SJCRH30 (cell line): ENCODE data around the gene SGTA. TPM values are rescaled to one million over a fixed set of nuclear protein-coding genes. Genes with fewer than 3 reads are reported as not detected.
"Not testable (repeated sequence)": the region's sequence is repeated elsewhere in the genome, so short reads cannot be mapped to it uniquely, and the experiment has no call there.

Experiments
- DNase-seq, 2 experiments: peaks; one replicate each; pipeline ENCODE4 v3.0.0-alpha.2; 2015 to 2020
- H3K27ac ChIP-seq: fragments of 250-450 bp; sonication (Bioruptor Pico); 2 replicates; pipeline ENCODE4 v1.5.1; 2020; ENCODE audit warnings: mild to moderate bottlenecking, moderate library complexity
- H3K27me3 ChIP-seq: fragments of 250-450 bp; sonication (Bioruptor Pico); 2 replicates; pipeline ENCODE4 v1.5.1; 2020; ENCODE audit warnings: mild to moderate bottlenecking, moderate library complexity
- H3K36me3 ChIP-seq: fragments of 250-450 bp; sonication (Bioruptor Pico); 2 replicates; pipeline ENCODE4 v1.5.1; 2020; ENCODE audit warnings: mild to moderate bottlenecking, moderate library complexity
- H3K4me1 ChIP-seq: fragments of 250-450 bp; sonication (Bioruptor Pico); 2 replicates; pipeline ENCODE4 v1.5.1; 2020; ENCODE audit warnings: mild to moderate bottlenecking, moderate library complexity
- H3K4me3 ChIP-seq: fragments of 250-450 bp; sonication (Bioruptor Pico); 2 replicates; pipeline ENCODE4 v1.5.1; 2020; ENCODE audit warnings: mild to moderate bottlenecking, moderate library complexity
- H3K9me3 ChIP-seq: fragments of 250-450 bp; sonication (Bioruptor Pico); replicated peaks from 2 replicates; pipeline ENCODE4 v1.5.1; 2020; ENCODE audit warnings: mild to moderate bottlenecking, moderate library complexity
- total RNA-seq: library from RNA; depleted of rRNA; stranded (reverse); fragments of >200 nt; shearing (Covaris generic); gene quantifications from 2 replicates; pipeline ENCODE4 v1.2.3, GENCODE V29; 2014; rRNA removed

Gene SGTA, protein sequence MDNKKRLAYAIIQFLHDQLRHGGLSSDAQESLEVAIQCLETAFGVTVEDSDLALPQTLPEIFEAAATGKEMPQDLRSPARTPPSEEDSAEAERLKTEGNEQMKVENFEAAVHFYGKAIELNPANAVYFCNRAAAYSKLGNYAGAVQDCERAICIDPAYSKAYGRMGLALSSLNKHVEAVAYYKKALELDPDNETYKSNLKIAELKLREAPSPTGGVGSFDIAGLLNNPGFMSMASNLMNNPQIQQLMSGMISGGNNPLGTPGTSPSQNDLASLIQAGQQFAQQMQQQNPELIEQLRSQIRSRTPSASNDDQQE
- 102 and 103 TPM in 2 replicates for total RNA-seq

DNA sequence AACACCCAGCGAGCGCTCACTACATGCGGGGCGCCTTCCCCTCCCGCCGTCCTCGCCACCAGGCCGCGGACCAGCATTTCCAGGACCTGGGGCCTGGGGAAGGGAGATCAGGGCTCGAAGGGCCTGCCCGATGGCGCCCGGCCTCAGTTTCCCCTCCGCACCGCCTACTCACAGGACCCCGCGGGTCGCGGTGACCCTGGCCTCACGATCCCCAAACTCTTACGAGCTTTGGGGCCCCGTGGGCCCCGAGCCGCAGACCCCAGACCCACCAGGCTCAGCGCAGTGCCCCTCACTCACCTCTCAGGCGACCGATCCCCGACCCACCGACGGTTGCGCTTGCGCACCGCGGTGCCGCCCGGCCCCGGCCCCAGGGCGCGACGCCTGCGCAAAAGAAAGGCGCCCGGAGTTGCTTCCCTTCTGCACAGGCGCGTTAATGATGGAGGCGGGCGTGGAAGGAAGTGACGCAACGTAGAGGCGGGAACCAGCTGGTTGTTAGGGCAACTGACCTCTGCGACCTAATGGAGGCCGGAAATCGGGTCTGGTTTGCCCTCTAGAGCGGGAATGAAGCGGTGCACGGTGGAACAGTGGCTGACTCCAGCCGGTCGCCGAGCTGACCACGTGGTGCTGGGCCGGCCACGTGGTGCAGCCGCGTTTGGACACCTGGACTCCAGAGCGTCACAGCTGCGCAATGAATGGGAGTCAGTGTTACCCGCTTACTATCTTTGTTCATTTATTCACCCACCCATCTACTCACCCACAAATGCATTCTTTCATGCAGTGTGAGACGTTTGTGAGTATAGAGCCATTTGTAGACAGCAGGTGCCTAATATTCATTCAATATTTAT is at the start of gene SGTA:
SGTA (minus strand) TSS at position 338 of the 845 bp plus-strand sequence. CDS start 14,205 bp downstream, outside the sequence.
- H3K27ac ChIP-seq: peak within 1 kb of the TSS; percentile 71
- H3K4me3 ChIP-seq: peak within 1 kb of the TSS; percentile 95
- H3K9me3 ChIP-seq: no peaks in the 10 kb centered on the region
- DNase-seq: peak; percentile 98 to 99
- H3K27me3 ChIP-seq: no peaks in the 10 kb centered on the region
- no peaks in the 10 kb centered on the region for H3K36me3 ChIP-seq
- peaks cover 12% of the 10 kb centered on the region for H3K4me1 ChIP-seq

GRCh38 chr19:2827840-2828489 is 44.9 kb upstream of the SGTA start:
- no peaks in the 10 kb centered on the region for H3K27me3 ChIP-seq
- no peak for DNase-seq
- no peak overlapping the region for H3K27ac ChIP-seq
- H3K4me3 ChIP-seq: no peak overlapping the region
- no peaks in the 10 kb centered on the region for H3K36me3 ChIP-seq
- H3K4me1 ChIP-seq: no peaks in the 10 kb centered on the region
- no peaks in the 10 kb centered on the region; the same call in 1 of the 2 replicates for H3K9me3 ChIP-seq

DNA sequence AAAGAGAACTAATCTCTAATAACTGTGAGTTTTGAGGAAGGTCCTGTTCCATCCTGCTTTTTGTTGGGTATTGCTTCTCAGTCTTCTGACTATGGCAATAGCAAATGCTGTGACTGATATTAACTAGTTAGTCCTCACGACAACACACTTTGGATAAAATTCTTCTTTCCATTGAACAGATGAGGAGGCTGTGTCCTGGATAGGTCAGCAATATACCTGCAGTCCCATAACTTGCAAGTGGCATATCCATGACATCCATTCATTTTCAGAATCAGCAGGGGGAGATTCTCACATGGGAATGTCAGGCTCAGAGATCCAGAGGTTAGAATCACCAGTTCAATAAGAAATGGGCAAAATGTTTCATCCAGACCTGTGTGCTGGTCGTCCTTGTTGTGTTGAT is 43.9 kb upstream of the SGTA start:
- Histone ChIP-seq H3K4me3 (no peak overlapping the region), H3K9me3 (no peaks in the 10 kb centered on the region; the same call in 1 of the 2 replicates), H3K27ac (no peak overlapping the region), H3K27me3 (no peaks in the 10 kb centered on the region), H3K4me1 (no peaks in the 10 kb centered on the region), H3K36me3 (no peaks in the 10 kb centered on the region)
- no peak for DNase-seq

DNA sequence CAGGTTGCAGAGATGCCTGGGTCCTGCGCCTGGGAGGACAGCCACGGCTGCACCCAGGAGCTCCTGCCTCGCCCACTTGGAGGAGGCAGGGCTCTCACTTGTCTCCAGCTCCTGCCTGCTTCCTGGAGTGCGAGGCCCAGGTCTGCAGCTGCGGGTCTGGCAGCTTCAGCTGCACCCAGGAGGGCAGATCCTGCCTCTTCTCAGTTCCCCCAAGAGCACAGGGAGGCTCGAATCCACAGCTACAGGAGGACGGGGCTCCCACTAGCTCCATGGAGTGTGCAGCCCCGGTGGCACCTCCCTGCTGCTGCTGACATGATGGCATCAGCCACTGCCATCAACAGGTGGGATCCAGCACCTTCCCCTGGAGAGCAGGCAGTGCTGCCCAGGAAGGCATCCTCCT is 41.1 kb upstream of the SGTA start:
- DNase-seq: no peak
- H3K36me3 ChIP-seq: no peaks in the 10 kb centered on the region
- no peaks in the 10 kb centered on the region for H3K4me1 ChIP-seq
- H3K9me3 ChIP-seq: no peaks in the 10 kb centered on the region
- H3K27me3 ChIP-seq: no peaks in the 10 kb centered on the region
- no peak overlapping the region for H3K27ac ChIP-seq
- no peak overlapping the region for H3K4me3 ChIP-seq

GRCh38 chr19:2823646-2824045 is 40.6 kb upstream of the SGTA start:
- no peak overlapping the region for H3K4me3 ChIP-seq
- H3K27ac ChIP-seq: no peak overlapping the region
- no peaks in the 10 kb centered on the region for H3K27me3 ChIP-seq
- H3K36me3 ChIP-seq: no peaks in the 10 kb centered on the region
- H3K4me1 ChIP-seq: no peaks in the 10 kb centered on the region
- DNase-seq: no peak
- no peaks in the 10 kb centered on the region for H3K9me3 ChIP-seq

DNA sequence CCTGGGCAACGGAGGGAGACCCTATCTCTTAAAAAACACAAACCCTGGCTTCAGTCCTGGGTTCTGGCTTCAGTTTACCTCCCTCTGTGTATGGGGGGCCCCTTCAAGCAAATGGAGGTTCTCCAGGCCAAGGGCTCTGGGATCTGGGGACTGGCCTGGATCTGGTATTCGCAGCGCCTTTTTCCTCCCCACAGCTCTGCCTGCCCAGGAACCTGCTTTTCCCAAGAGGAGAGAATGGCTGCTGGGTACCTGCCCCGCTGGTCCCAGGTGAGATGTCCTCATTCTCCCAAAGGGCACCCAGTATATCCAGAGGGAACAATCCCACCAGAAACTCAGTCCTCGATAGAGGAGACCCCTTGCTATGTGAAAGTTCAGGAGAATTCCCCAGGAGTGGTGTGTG is 39.8 kb upstream of the SGTA start:
- Histone ChIP-seq H3K4me1 (no peaks in the 10 kb centered on the region), H3K36me3 (no peaks in the 10 kb centered on the region), H3K9me3 (no peaks in the 10 kb centered on the region), H3K27me3 (no peaks in the 10 kb centered on the region), H3K27ac (no peak overlapping the region), H3K4me3 (no peak overlapping the region)
- no peak for DNase-seq

DNA sequence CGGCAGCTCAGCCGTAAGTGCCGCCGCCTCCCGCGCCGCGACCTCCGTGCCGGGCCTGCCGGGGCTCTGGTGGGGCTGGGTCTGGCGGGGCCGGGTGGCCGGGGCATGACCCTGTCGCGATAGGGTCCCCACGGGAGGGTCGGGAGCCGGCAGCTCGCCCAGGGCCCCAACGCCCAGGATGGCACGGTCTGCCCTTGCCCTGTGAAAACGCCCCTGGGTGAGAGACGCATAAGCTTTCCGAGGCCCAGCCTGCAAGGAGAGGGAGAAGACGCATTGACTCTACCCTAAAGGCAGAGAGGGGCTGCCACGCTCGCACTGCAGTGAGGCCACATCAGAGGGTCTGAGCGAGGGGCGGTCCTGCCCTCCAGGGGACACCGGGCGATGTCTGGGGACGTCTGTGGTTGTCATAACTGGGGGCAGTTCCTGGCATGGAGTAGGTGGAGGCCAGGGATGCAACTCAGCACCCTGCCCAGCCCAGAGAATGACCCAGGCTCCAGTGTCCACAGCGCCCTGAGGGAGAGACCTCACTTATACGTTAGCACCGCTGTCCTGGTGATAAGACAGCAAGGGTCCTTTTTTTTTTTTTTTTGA is 37.1 kb upstream of the SGTA start:
- peak in 1 of 2 experiments; percentile 28 for DNase-seq
- peak overlapping the region; percentile 66 for H3K4me3 ChIP-seq
- H3K9me3 ChIP-seq: no peaks in the 10 kb centered on the region
- no peaks in the 10 kb centered on the region for H3K27me3 ChIP-seq
- no peak overlapping the region for H3K27ac ChIP-seq
- no peaks in the 10 kb centered on the region for H3K36me3 ChIP-seq
- H3K4me1 ChIP-seq: no peaks in the 10 kb centered on the region

GRCh38 chr19:2819540-2820111 is 36.6 kb upstream of the SGTA start, which contains the start of gene ZNF554:
Gene ZNF554 (plus strand): TSS chr19:2819868. CDS start chr19:2820072, 204 bp downstream.
- peak; percentile 97 for DNase-seq
- Histone ChIP-seq H3K36me3 (peaks cover under 1% of the 10 kb centered on the region; the same call in 1 of the 2 replicates), H3K27me3 (no peaks in the 10 kb centered on the region), H3K9me3 (no peaks in the 10 kb centered on the region), H3K4me3 (peak within 1 kb of the TSS; percentile 66), H3K4me1 (no peaks in the 10 kb centered on the region), H3K27ac (no peak within 1 kb of the TSS)

GRCh38 chr19:2817237-2817829 is 34.3 kb upstream of the SGTA start:
- not testable (repeated sequence) for H3K9me3 ChIP-seq, DNase-seq, H3K27me3 ChIP-seq

DNA sequence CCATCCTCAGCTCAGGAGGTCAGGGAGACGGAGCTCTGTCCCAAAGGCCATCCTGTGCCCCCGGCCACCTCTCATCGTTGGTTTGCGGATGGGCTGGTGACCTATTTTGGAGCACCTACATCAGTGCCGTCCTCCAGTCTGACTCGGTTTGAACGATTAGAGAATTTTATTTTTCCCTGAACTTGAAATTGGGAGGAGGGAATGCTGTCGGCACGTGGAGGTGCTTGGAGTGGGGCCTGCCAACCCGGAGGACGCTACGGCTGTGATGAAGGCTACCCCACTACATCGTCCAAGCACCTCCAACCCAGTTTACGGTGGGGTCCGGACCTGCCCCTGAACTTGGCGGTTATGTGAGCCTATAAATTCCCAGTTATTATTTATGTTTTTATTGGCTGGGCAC is 33.6 kb upstream of the SGTA start:
- H3K36me3 ChIP-seq: peaks cover 9% of the 10 kb centered on the region
- H3K27ac ChIP-seq: no peak overlapping the region
- no peaks in the 10 kb centered on the region for H3K27me3 ChIP-seq
- H3K4me1 ChIP-seq: no peaks in the 10 kb centered on the region
- no peak for DNase-seq
- no peak overlapping the region for H3K4me3 ChIP-seq
- no peaks in the 10 kb centered on the region for H3K9me3 ChIP-seq

More at GRCh38 chr19:2817237-2817829, 34.3 kb upstream of the SGTA start:
- not testable (repeated sequence) for H3K27ac ChIP-seq, H3K36me3 ChIP-seq, H3K4me1 ChIP-seq, H3K4me3 ChIP-seq

DNA sequence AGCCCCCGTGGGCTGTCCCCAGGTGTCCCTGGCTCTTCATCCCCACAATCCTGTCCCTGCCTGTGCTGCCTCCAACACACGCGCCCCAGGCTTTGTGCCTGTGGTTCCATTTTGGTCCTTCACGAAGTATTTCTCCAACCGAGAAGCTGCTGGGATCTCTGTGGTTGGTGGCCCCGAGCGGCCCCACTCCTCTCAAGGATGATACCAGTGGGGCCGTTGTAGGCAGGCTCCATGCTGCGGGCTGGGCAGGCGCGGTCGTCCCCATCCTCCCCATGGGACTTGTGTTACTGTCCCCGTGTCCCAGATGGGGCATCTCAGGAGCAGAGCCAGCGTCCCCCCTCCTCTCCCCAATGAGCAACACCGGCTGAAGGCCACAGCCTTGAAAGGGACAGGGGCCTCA is 32.9 kb upstream of the SGTA start:
- H3K9me3 ChIP-seq: no peaks in the 10 kb centered on the region
- H3K4me3 ChIP-seq: no peak overlapping the region
- H3K36me3 ChIP-seq: peaks cover 13% of the 10 kb centered on the region
- no peaks in the 10 kb centered on the region for H3K4me1 ChIP-seq
- H3K27me3 ChIP-seq: no peaks in the 10 kb centered on the region
- DNase-seq: no peak
- H3K27ac ChIP-seq: no peak overlapping the region

GRCh38 chr19:2815191-2815614 is 32.1 kb upstream of the SGTA start:
- H3K4me3 ChIP-seq: no peak overlapping the region
- no peaks in the 10 kb centered on the region for H3K27me3 ChIP-seq
- no peak overlapping the region for H3K27ac ChIP-seq
- H3K4me1 ChIP-seq: no peaks in the 10 kb centered on the region
- H3K36me3 ChIP-seq: peaks cover 13% of the 10 kb centered on the region
- no peaks in the 10 kb centered on the region for H3K9me3 ChIP-seq
- DNase-seq: no peak

GRCh38 chr19:2814426-2814825 is 31.4 kb upstream of the SGTA start:
- no peak overlapping the region for H3K27ac ChIP-seq

More at GRCh38 chr19:2814426-2814825, 31.4 kb upstream of the SGTA start:
- Histone ChIP-seq H3K4me1 (no peaks in the 10 kb centered on the region), H3K9me3 (no peaks in the 10 kb centered on the region), H3K27me3 (no peaks in the 10 kb centered on the region), H3K4me3 (no peak overlapping the region), H3K36me3 (peaks cover 15% of the 10 kb centered on the region)
- DNase-seq: no peak
